Measurements from ENCODE around the gene ERF. TPM values are rescaled to one million over a fixed set of nuclear protein-coding genes. Genes with fewer than 3 reads are reported as not detected.

The ERF gene
- total RNA-seq, 1 donor from 2014 or later, result 31.6 TPM

DNA sequence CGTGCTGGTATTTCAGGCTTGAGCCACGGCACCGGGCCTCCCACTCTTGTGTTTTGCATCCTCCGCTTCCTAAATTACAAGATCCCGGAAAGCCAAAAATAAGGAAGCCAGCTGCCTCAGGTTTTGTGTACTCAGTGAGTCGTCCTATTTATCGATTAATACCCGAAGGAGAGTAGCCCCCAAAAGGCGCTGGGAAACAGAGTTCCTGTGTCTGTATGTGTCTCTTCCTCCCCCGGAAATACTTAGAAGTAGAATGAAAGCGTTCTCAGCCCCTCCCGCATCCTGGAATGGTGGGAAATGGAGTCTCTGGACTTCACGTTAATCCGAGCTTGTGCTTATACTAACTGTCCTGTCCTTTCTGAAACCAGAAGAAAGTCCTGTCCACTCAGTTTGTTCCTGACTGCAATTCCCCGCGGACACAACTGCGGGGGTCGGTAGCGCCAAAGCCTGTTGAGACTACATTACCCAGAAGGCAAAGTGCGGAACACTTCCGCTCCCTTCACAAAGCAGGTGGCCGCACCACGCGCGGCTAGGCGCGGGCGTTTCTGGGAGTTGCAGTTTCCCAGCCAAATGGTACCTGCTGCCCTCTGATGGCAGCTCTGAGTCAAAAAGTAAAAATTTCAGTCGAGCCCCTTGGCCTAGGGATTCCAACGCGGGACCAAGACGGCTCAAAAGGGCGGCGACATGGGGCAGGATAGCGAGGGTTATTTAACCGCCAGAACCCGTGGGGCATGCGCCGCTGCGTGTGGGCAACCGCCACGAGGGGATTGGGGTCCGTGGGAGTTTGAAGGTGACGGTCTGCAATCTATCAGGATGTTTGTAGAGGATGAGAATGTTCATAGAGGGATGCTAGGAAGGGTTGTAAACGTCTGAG, 10.3 kb downstream of the ERF start:
- DNase-seq (ENCODE audit: low read depth), result peak; percentile 71
- TF ChIP-seq, protein P1, sequence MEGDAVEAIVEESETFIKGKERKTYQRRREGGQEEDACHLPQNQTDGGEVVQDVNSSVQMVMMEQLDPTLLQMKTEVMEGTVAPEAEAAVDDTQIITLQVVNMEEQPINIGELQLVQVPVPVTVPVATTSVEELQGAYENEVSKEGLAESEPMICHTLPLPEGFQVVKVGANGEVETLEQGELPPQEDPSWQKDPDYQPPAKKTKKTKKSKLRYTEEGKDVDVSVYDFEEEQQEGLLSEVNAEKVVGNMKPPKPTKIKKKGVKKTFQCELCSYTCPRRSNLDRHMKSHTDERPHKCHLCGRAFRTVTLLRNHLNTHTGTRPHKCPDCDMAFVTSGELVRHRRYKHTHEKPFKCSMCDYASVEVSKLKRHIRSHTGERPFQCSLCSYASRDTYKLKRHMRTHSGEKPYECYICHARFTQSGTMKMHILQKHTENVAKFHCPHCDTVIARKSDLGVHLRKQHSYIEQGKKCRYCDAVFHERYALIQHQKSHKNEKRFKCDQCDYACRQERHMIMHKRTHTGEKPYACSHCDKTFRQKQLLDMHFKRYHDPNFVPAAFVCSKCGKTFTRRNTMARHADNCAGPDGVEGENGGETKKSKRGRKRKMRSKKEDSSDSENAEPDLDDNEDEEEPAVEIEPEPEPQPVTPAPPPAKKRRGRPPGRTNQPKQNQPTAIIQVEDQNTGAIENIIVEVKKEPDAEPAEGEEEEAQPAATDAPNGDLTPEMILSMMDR (IDR thresholded peaks at IDR 0.05; ENCODE audit: insufficient read depth, low read length, poor library complexity, severe bottlenecking), result peak; percentile 59
- Histone ChIP-seq H3K4me3 (ENCODE audit: low read depth, low read length) (peak overlapping the region; percentile 49), H3K36me3 (ENCODE audit: control insufficient read depth, insufficient read depth, low read length) (peaks cover 1% of the 10 kb centered on the region), H3K27me3 (ENCODE audit: control insufficient read depth, insufficient read depth, low read length) (no peaks in the 10 kb centered on the region)

DNA sequence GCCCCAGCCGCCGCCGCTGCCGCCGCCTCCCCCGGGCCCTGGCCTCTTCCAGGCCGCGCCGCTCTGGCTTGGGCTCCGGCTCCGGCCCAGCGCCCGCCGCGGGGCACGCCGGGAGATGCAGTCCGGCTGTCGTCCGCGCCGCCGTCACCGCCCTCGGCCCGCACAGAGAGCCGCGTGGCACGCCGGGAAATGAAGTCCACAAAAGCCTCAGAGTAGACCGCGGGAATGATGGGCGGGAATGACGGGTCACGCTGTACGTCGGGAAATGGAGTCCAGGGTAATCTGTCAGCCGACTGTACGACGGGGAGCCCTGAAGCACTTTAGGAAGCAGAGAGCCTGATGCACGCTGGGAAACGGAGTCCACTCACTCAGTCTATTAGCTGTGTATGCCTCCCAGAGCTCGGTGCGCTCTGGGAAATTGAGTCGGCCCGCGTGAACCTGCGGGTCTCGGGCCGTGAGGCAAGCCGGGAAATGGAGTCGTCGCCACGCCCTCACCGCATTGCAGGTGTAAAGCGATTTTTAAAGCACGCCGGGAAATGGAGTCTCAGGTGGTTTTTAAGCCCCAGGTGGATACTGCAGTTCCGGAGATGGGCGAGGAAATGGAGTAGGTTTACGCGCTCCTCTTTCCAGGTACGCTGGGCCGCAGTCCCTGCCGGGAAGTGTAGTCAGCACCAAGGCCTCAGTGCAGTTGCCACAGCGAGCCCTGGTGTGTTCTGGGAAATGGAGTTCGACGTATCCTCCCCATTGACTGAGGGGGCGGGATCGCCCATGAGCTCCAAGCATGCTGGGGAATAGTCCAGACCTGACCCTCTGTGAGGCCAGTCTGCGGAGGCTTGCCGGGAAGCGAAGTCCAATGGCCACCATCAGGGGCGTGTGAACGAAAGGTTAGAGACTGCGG, 12.2 kb downstream of the ERF start, which contains the start of gene GSK3A:
Gene GSK3A (minus strand): TSS at position 91 of the 898 bp plus-strand sequence. CDS start 137 bp downstream, outside the sequence.
- Histone ChIP-seq H3K4me3 (ENCODE audit: low read depth, low read length) (peak within 1 kb of the TSS; percentile 75), H3K27me3 (ENCODE audit: control insufficient read depth, insufficient read depth, low read length) (no peaks in the 10 kb centered on the region), H3K36me3 (ENCODE audit: control insufficient read depth, insufficient read depth, low read length) (no peaks in the 10 kb centered on the region)
- TF ChIP-seq, protein P1 (IDR thresholded peaks at IDR 0.05; ENCODE audit: insufficient read depth, low read length, poor library complexity, severe bottlenecking), result no peak
- DNase-seq (ENCODE audit: low read depth), result peak; percentile 98

DNA sequence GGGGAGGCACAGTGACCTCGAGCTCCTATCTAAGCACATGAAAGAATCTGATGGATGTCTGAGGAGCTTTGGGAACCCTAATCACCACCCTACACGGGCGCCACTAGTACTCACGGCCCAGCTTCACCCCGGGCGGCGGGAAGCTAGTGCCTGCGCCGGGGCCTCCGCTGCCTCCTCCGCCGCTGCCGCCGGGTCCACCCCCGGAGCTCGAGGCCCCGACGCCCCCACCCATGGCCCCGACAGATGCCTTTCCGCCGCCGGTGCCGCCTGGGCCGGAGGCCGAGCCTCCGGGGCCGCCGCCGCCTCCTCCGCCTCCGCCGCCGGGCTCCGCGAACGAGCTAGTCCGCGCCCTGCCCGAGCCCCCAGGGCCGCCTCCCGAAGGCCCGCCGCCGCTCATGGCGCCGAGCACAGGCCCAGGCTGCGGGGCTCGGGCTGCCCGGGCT, 12.8 kb downstream of the ERF start:
- TF ChIP-seq, protein P1 (IDR thresholded peaks at IDR 0.05; ENCODE audit: insufficient read depth, low read length, poor library complexity, severe bottlenecking), result no peak
- Histone ChIP-seq H3K27me3 (ENCODE audit: control insufficient read depth, insufficient read depth, low read length) (no peaks in the 10 kb centered on the region), H3K4me3 (ENCODE audit: low read depth, low read length) (peak overlapping the region; percentile 75), H3K36me3 (ENCODE audit: control insufficient read depth, insufficient read depth, low read length) (no peaks in the 10 kb centered on the region)
- DNase-seq (ENCODE audit: low read depth), result no peak

- H3K27me3 ChIP-seq (ENCODE audit: control insufficient read depth, insufficient read depth, low read length), result no peaks in the 10 kb centered on the region
- H3K36me3 ChIP-seq (ENCODE audit: control insufficient read depth, insufficient read depth, low read length), result peaks cover 2% of the 10 kb centered on the region
- TF ChIP-seq, protein P1 (IDR thresholded peaks at IDR 0.05; ENCODE audit: insufficient read depth, low read length, poor library complexity, severe bottlenecking), result no peak
- H3K4me3 ChIP-seq (ENCODE audit: low read depth, low read length), result peak overlapping the region; percentile 75
- no peak for DNase-seq (ENCODE audit: low read depth)
Measured at GRCh38 chr19:42241279-42241678, 13.6 kb downstream of the ERF start.

DNA sequence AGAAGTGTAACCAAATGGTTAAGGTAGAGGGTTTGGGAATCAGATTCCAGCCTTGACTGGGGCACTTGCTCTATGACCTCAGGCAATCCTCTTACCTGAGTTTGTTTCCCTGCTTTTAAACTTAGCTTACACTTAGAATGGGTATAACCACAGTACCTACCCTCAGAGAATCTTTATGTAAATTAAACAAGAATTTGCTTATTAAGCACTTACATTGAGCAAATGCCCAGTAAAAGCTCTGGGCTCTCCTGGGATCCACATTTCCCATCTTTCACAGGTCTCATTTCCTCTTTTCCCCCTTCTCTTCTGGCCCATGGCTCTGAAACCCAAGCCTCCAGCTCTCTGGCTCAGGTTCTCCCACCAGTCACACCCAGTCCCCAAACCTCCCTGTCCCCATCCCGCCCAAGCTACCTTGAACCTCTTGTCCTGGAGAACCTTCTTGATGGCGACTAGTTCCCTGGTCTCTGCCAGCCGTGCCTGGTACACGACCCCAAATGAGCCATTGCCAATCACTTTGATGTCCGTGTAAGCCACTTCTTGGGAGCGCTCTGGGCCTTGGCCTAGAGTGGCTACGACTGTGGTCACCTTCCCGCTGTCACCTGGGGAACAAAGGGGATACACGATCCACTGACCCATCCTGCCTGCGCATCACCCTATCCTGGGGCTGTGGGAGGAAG, 15.2 kb downstream of the ERF start:
- TF ChIP-seq, protein P1 (IDR thresholded peaks at IDR 0.05; ENCODE audit: insufficient read depth, low read length, poor library complexity, severe bottlenecking), result no peak
- Histone ChIP-seq H3K36me3 (ENCODE audit: control insufficient read depth, insufficient read depth, low read length) (peaks cover 2% of the 10 kb centered on the region), H3K4me3 (ENCODE audit: low read depth, low read length) (no peak overlapping the region), H3K27me3 (ENCODE audit: control insufficient read depth, insufficient read depth, low read length) (no peaks in the 10 kb centered on the region)
- DNase-seq (ENCODE audit: low read depth), result no peak
